ENCODE measurements around the gene CORO7.

GRCh38 chr16:4402439-4403132 is 13.8 kb downstream of the CORO7 start:
- TF ChIP-seq CTCF (IDR thresholded peaks at IDR 0.05): peak; percentile 91
- TF ChIP-seq EZH2 (IDR thresholded peaks at IDR 0.05; ENCODE audit: borderline replicate concordance, insufficient read depth, low read depth, low read length, poor library complexity, severe bottlenecking): no peak
